IMR-90 (cell line): ENCODE results near the gene ARPC2. TPM values are rescaled to one million over a fixed set of nuclear protein-coding genes. Genes with fewer than 3 reads are reported as not detected.

Experiments
- ATAC-seq: fragments of 200-7000 bp; cut with Tn5 transposase; 2 replicates; pipeline ENCODE4 v1.9.1; 2020; ENCODE audit warnings: low read depth, mild to moderate bottlenecking, moderate library complexity
- BruUV-seq: library from RNA; stranded (reverse); fragments of 400-500 nt; replicated peaks from 2 replicates; lab custom pipeline; 2021; lab: Mats Ljungman, UMichigan
- CTCF ChIA-PET: fragments of 300-600 bp; formaldehyde crosslinking; extraction: SDS; loops from one replicate; lab custom pipeline; 2021; ENCODE audit warnings: antibody characterized with exemption; lab: Yijun Ruan, JAX
- POLR2A ChIA-PET: fragments of 300-600 bp; sonication (Branson Sonifier 250); formaldehyde crosslinking; loops from one replicate; lab custom pipeline; 2022; ENCODE audit warnings: antibody characterized with exemption; ENCODE audit not compliant: unreplicated experiment; lab: Charles Lee
- DNase-seq: peaks from one replicate; pipeline ENCODE4 v3.0.0; 2013
- H2AFZ ChIP-seq: replicated peaks from 2 replicates; pipeline ENCODE3; 2013; ENCODE audit warnings: low read length, mild to moderate bottlenecking; ENCODE audit not compliant: poor library complexity
- H2AK5ac ChIP-seq: 2 replicates; pipeline ENCODE4 v1.6.1; 2013; ENCODE audit warnings: low read depth, low read length, inconsistent platforms
- H2AK9ac ChIP-seq: replicated peaks from 2 replicates; pipeline ENCODE3; 2013; ENCODE audit warnings: mild to moderate bottlenecking, low read depth, low read length, moderate library complexity; ENCODE audit not compliant: poor library complexity
- H2BK120ac ChIP-seq: 2 replicates; pipeline ENCODE4 v1.6.1; 2013; ENCODE audit warnings: low read depth, low read length, inconsistent platforms
- H2BK15ac ChIP-seq: 3 replicates; pipeline ENCODE4 v1.6.1; 2013; ENCODE audit warnings: low read depth, low read length, inconsistent platforms
- H2BK20ac ChIP-seq: 2 replicates; pipeline ENCODE4 v1.6.1; 2013; ENCODE audit warnings: low read depth, mild to moderate bottlenecking, inconsistent platforms, low read length, moderate library complexity
- H2BK5ac ChIP-seq: 2 replicates; pipeline ENCODE4 v1.6.1; 2013; ENCODE audit warnings: mild to moderate bottlenecking, low read depth, low read length, inconsistent platforms; ENCODE audit not compliant: poor library complexity, severe bottlenecking
- H3K14ac ChIP-seq: replicated peaks from 2 replicates; pipeline ENCODE4 v1.6.1; 2013; ENCODE audit warnings: low read depth, low read length, inconsistent platforms
- H3K18ac ChIP-seq: 2 replicates; pipeline ENCODE4 v1.6.1; 2013; ENCODE audit warnings: low read depth, low read length, control low read depth
- H3K23ac ChIP-seq: 2 replicates; pipeline ENCODE4 v1.6.1; 2013; ENCODE audit warnings: low read depth, low read length, inconsistent platforms
- H3K27ac ChIP-seq: 2 replicates; pipeline ENCODE4 v1.5.1; 2013; ENCODE audit warnings: mild to moderate bottlenecking, control low read depth, low read length; ENCODE audit not compliant: insufficient read depth
- H3K27me3 ChIP-seq: 2 replicates; pipeline ENCODE4 v1.6.1; 2013; ENCODE audit warnings: low read length; ENCODE audit not compliant: control insufficient read depth, insufficient read depth
- H3K36me3 ChIP-seq: 2 replicates; pipeline ENCODE4 v1.6.1; 2013; ENCODE audit warnings: low read length, mixed read lengths; ENCODE audit not compliant: control insufficient read depth, insufficient read depth
- H3K4ac ChIP-seq: 2 replicates; pipeline ENCODE4 v1.6.1; 2013; ENCODE audit warnings: low read depth, low read length, inconsistent platforms
- H3K4me1 ChIP-seq: 2 replicates; pipeline ENCODE4 v1.6.1; 2013; ENCODE audit warnings: low read length, mixed read lengths; ENCODE audit not compliant: control insufficient read depth, insufficient read depth
- H3K4me2 ChIP-seq: 2 replicates; pipeline ENCODE4 v1.6.1; 2013; ENCODE audit warnings: low read depth, mild to moderate bottlenecking, control low read depth, low read length, moderate library complexity
- H3K4me3 ChIP-seq: 2 replicates; pipeline ENCODE4 v1.5.1; 2013; ENCODE audit warnings: low read depth, mild to moderate bottlenecking, control low read depth, low read length, moderate library complexity; ENCODE audit not compliant: insufficient read depth
- H3K56ac ChIP-seq: 2 replicates; pipeline ENCODE4 v1.6.1; 2013; ENCODE audit warnings: low read length, inconsistent platforms; ENCODE audit not compliant: insufficient read depth; ENCODE audit errors: extremely low read depth
- H3K79me1 ChIP-seq, 2 experiments: 2 replicates each; pipeline ENCODE4 v1.6.1; 2013; ENCODE audit warnings: low read length in 2 of 2, inconsistent platforms in 1 of 2, low read depth in 1 of 2
- H3K9ac ChIP-seq: 2 replicates; pipeline ENCODE4 v1.6.1; 2013; ENCODE audit warnings: low read depth, low read length, control low read depth
- H3K9me1 ChIP-seq: 2 replicates; pipeline ENCODE4 v1.6.1; 2013; ENCODE audit warnings: low read length, inconsistent platforms; ENCODE audit not compliant: insufficient read depth
- H3K9me3 ChIP-seq: 2 replicates; pipeline ENCODE4 v1.6.1; 2013; ENCODE audit warnings: low read length; ENCODE audit not compliant: control insufficient read depth, insufficient read depth
- H4K20me1 ChIP-seq: 2 replicates; pipeline ENCODE4 v1.6.1; 2013; ENCODE audit warnings: low read length, inconsistent platforms; ENCODE audit not compliant: insufficient read depth
- H4K5ac ChIP-seq: 2 replicates; pipeline ENCODE4 v1.6.1; 2013; ENCODE audit warnings: mild to moderate bottlenecking, low read depth, low read length, control low read depth
- H4K8ac ChIP-seq, 2 experiments: 2 replicates each; pipeline ENCODE4 v1.6.1; 2013; ENCODE audit warnings: low read depth in 2 of 2, low read length in 2 of 2, control low read depth in 1 of 2, inconsistent platforms in 1 of 2
- H4K91ac ChIP-seq: 2 replicates; pipeline ENCODE4 v1.6.1; 2013; ENCODE audit warnings: low read depth, low read length, inconsistent platforms; ENCODE audit not compliant: insufficient read depth
- BHLHE40 ChIP-seq: fragments of 150-350 bp; IDR thresholded peaks from 2 replicates; pipeline ENCODE4 v1.6.1; 2016; ENCODE audit warnings: mild to moderate bottlenecking, low read depth, low read length
- CEBPB ChIP-seq: IDR thresholded peaks from 2 replicates; pipeline ENCODE4 v1.6.1; 2012; ENCODE audit warnings: low read depth, low read length, improper control_type of control experiment
- CHD1 ChIP-seq: IDR thresholded peaks from 2 replicates; pipeline ENCODE4 v1.6.1; 2012; ENCODE audit warnings: low read depth, low read length, improper control_type of control experiment
- CTCF ChIP-seq: conservative IDR thresholded peaks from 2 replicates; pipeline ENCODE4 v1.5.1; 2012; ENCODE audit warnings: mild to moderate bottlenecking, low read depth, low read length, improper control_type of control experiment
- ELK1 ChIP-seq: fragments of 150-350 bp; IDR thresholded peaks from 2 replicates; pipeline ENCODE4 v1.6.1; 2016; ENCODE audit warnings: low read depth, mild to moderate bottlenecking, low read length, moderate library complexity, borderline replicate concordance
- MAFK ChIP-seq: IDR thresholded peaks from 2 replicates; pipeline ENCODE4 v1.6.1; 2012; ENCODE audit warnings: low read depth, low read length, improper control_type of control experiment
- MAZ ChIP-seq: IDR thresholded peaks from 2 replicates; pipeline ENCODE4 v1.6.1; 2012; ENCODE audit warnings: low read depth, mild to moderate bottlenecking, low read length, improper control_type of control experiment, moderate library complexity, borderline replicate concordance
- POLR2A ChIP-seq: IDR thresholded peaks from 2 replicates; pipeline ENCODE4 v1.6.1; 2012; ENCODE audit warnings: mild to moderate bottlenecking, low read depth, low read length
- RAD21 ChIP-seq: IDR thresholded peaks from 2 replicates; pipeline ENCODE4 v1.6.1; 2012; ENCODE audit warnings: low read length, improper control_type of control experiment
- RCOR1 ChIP-seq: IDR thresholded peaks from 2 replicates; pipeline ENCODE4 v1.6.1; 2012; ENCODE audit warnings: mild to moderate bottlenecking, low read length, improper control_type of control experiment; ENCODE audit not compliant: insufficient replicate concordance
- RFX5 ChIP-seq: IDR thresholded peaks from 2 replicates; pipeline ENCODE4 v1.8.0; 2012; ENCODE audit warnings: low read depth, mild to moderate bottlenecking, low read length, moderate library complexity
- USF2 ChIP-seq: fragments of 150-350 bp; IDR thresholded peaks from 2 replicates; pipeline ENCODE4 v1.6.1; 2017; ENCODE audit warnings: mild to moderate bottlenecking, antibody characterized with exemption, low read length, low read depth
- WGBS, 2 experiments: methylation state at CpG; one replicate each; pipeline versions ENCODE4 v1.1.5 to v1.1.7; 2013; ENCODE audit warnings: missing lambda C conversion rate in 2 of 2; ENCODE audit not compliant: insufficient read length in 1 of 2; ENCODE audit errors: extremely low coverage in 2 of 2; 5-methylcytosine and 5-hydroxymethylcytosine counted together
- dilution Hi-C: fragments of 300-500 bp; cut with HindIII; formaldehyde crosslinking; loops from one replicate; pipeline ENCODE4 v1.14.3; 2018; ENCODE audit warnings: low sequenced_read_pairs; ENCODE audit not compliant: unreplicated experiment
- in situ Hi-C: fragments of 300-500 bp; cut with MboI; formaldehyde crosslinking; loops from 3 replicates; pipeline ENCODE4 v1.14.3; 2019; ENCODE audit warnings: low sequenced_read_pairs, inconsistent platforms, mixed read lengths
- intact Hi-C: fragments of 100-400 bp; cut with micrococcal nuclease; formaldehyde crosslinking; loops from 2 replicates; pipeline ENCODE4 v1.10.0; 2022
- polyA plus RNA-seq, 3 experiments: library from polyadenylated mRNA; depleted of rRNA; stranded (reverse); fragments of >200 nt; gene quantifications; 2 replicates each; pipeline ENCODE4 v1.2.3, GENCODE V29; 2012; ENCODE audit warnings: low replicate concordance in 1 of 3
- total RNA-seq: library from RNA; depleted of rRNA; stranded (reverse); fragments of >200 nt; gene quantifications from 2 replicates; pipeline ENCODE4 v1.2.3, GENCODE V29; 2012

ARPC2 gene
- total and polyA plus RNA-seq, 2 of the 4 experiments (the other 2 are of a cell fraction) = 561 to 635 TPM

GRCh38 chr2:218184331-218184730 lies 32.7 kb upstream of the ARPC2 start:
- no peaks in the 10 kb centered on the region for H3K79me1 ChIP-seq
- no peak overlapping the region for H2BK5ac ChIP-seq
- no peak overlapping the region for H3K23ac ChIP-seq
- no peaks in the 10 kb centered on the region for H3K9me3 ChIP-seq
- no peak overlapping the region for H3K56ac ChIP-seq
- no peak overlapping the region for H2BK120ac ChIP-seq
- H4K5ac ChIP-seq = no peak overlapping the region
- CTCF ChIA-PET = no interaction called here
- no peak overlapping the region for H4K91ac ChIP-seq
- H3K9me1 ChIP-seq = no peaks in the 10 kb centered on the region
- H3K4ac ChIP-seq = no peak overlapping the region
- in situ Hi-C loops (no loop called here), intact Hi-C loops (no loop called here), dilution Hi-C loops (no loop called here)
- no peak for DNase-seq
- H3K4me2 ChIP-seq = no peak overlapping the region
- H3K27ac ChIP-seq = no peak overlapping the region
- no peak overlapping the region for H3K4me3 ChIP-seq
- H3K14ac ChIP-seq = no peak overlapping the region
- H3K18ac ChIP-seq = no peak overlapping the region
- no peaks in the 10 kb centered on the region for H3K36me3 ChIP-seq
- POLR2A ChIA-PET = no interaction called here
- no peak for ATAC-seq
- peaks cover 44% of the 10 kb centered on the region for H3K27me3 ChIP-seq
- H2BK20ac ChIP-seq = no peak overlapping the region
- BruUV-seq = no TSS peak
- H3K4me1 ChIP-seq = no peaks in the 10 kb centered on the region; the same call in 1 of the 2 replicates
- H2AK5ac ChIP-seq = no peak overlapping the region
- no peak overlapping the region for H2BK15ac ChIP-seq
- H2AK9ac ChIP-seq = no peak overlapping the region
- TF ChIP-seq ELK1 (no peak), RFX5 (no peak), USF2 (no peak), BHLHE40 (no peak), RAD21 (no peak), CEBPB (no peak), MAZ (no peak), POLR2A (no peak), CHD1 (no peak), CTCF (no peak), MAFK (no peak), RCOR1 (no peak)
- H2AFZ ChIP-seq = no peak overlapping the region
- no peak overlapping the region for H4K8ac ChIP-seq
- H4K20me1 ChIP-seq = no peaks in the 10 kb centered on the region
- no peak overlapping the region for H3K9ac ChIP-seq
- WGBS, 2 experiments = no CpG with 5 or more reads among the region's 1 CpG
